B cell (primary cell): ENCODE results near the gene MCUB.

ENCODE experiments used
- EZH2 ChIP-seq: IDR thresholded peaks from 2 replicates; pipeline ENCODE4 v1.6.1; 2012; ENCODE audit warnings: borderline replicate concordance, low read depth, mild to moderate bottlenecking, moderate library complexity, low read length; ENCODE audit not compliant: insufficient read depth, poor library complexity, severe bottlenecking
- TF ChIP-seq, protein P1 (sequence below): fragments of 200-600 bp; IDR thresholded peaks from one replicate; pipeline ENCODE4 v1.8.0; 2022; ENCODE audit warnings: antibody characterized with exemption, mild to moderate bottlenecking

DNA sequence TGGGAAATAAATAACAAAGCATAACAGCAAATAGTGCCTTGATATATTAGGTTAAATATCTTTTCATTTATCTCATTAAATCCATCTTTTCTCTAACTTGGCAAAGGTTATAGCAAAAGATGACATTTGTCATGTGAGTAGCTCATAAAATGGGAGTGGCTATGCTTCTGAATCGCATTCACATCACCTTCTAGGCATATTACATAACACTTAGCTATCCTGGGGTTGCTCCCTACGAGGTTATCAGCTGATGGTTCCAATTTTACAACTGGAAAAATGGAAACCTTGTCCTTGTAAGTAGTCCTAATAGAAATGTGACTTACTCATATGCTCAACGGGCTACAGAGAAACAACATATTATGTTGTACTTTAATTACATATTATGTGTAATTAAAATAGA is 153.5 kb downstream of the MCUB start:
- no peak for TF ChIP-seq EZH2
- TF ChIP-seq, protein P1, sequence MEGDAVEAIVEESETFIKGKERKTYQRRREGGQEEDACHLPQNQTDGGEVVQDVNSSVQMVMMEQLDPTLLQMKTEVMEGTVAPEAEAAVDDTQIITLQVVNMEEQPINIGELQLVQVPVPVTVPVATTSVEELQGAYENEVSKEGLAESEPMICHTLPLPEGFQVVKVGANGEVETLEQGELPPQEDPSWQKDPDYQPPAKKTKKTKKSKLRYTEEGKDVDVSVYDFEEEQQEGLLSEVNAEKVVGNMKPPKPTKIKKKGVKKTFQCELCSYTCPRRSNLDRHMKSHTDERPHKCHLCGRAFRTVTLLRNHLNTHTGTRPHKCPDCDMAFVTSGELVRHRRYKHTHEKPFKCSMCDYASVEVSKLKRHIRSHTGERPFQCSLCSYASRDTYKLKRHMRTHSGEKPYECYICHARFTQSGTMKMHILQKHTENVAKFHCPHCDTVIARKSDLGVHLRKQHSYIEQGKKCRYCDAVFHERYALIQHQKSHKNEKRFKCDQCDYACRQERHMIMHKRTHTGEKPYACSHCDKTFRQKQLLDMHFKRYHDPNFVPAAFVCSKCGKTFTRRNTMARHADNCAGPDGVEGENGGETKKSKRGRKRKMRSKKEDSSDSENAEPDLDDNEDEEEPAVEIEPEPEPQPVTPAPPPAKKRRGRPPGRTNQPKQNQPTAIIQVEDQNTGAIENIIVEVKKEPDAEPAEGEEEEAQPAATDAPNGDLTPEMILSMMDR: no peak
